DMS114 treated with DMSO at 0.1 percent for 48 hours (cell line): ENCODE data around the gene CCDC33.
"Not testable (repeated sequence)": the region's sequence is repeated elsewhere in the genome, so short reads cannot be mapped to it uniquely, and the experiment has no call there.

Experiments
- DNase-seq: peaks from one replicate; lab custom pipeline; 2025; ENCODE audit not compliant: unreplicated experiment; lab: John Stamatoyannopoulos, UW

Gene CCDC33

GRCh38 chr15:74357514-74357913 lies 121.4 kb downstream of the CCDC33 start:
- not testable (repeated sequence) for DNase-seq

GRCh38 chr15:74359376-74359775 lies 123.2 kb downstream of the CCDC33 start:
- not testable (repeated sequence) for DNase-seq

- not testable (repeated sequence) for DNase-seq
These were observed 124.7 kb downstream of the CCDC33 start for GRCh38 chr15:74360855-74361254.

GRCh38 chr15:74362482-74362881 lies 126.4 kb downstream of the CCDC33 start:
- DNase-seq, result no peak

- DNase-seq, result no peak
These were observed 128.9 kb downstream of the CCDC33 start for GRCh38 chr15:74364936-74365597.

GRCh38 chr15:74365598-74366445 lies 129.7 kb downstream of the CCDC33 start:
- DNase-seq, result no peak

GRCh38 chr15:74367296-74367854 lies 131.2 kb downstream of the CCDC33 start, which contains the start of gene CYP11A1:
CYP11A1 (minus strand) TSS chr15:74367646; CDS start chr15:74367585, 61 bp downstream.
- no peak for DNase-seq

- no peak for DNase-seq
These were observed 132.0 kb downstream of the CCDC33 start for GRCh38 chr15:74368121-74368520.

GRCh38 chr15:74369084-74369745 lies 133.1 kb downstream of the CCDC33 start:
- DNase-seq, result no peak

GRCh38 chr15:74369756-74370155 lies 133.6 kb downstream of the CCDC33 start:
- no peak for DNase-seq

- no peak for DNase-seq
These were observed 134.3 kb downstream of the CCDC33 start for GRCh38 chr15:74370471-74370870.

- no peak for DNase-seq
These were observed 137.0 kb downstream of the CCDC33 start for GRCh38 chr15:74373056-74373650.

- DNase-seq, result peak; percentile 86
These were observed 137.9 kb downstream of the CCDC33 start for GRCh38 chr15:74373731-74374647.

GRCh38 chr15:74374648-74375302 lies 138.6 kb downstream of the CCDC33 start:
- DNase-seq, result no peak

- peak; percentile 86 for DNase-seq
These were observed 139.2 kb downstream of the CCDC33 start for GRCh38 chr15:74375303-74375693.

- no peak for DNase-seq
These were observed 140.1 kb downstream of the CCDC33 start for GRCh38 chr15:74376226-74376625.

GRCh38 chr15:74376825-74377581 lies 140.9 kb downstream of the CCDC33 start:
- DNase-seq, result no peak
